ENCODE measurements around the gene KRT71.
A peak's percentile ranks its signal among the peaks of the same experiment; 100 is the strongest.

The KRT71 gene

GRCh38 chr12:52591521-52591920 lies 38.6 kb upstream of the KRT71 start:
- H3K4me3 ChIP-seq (ENCODE audit: low read depth, low read length): no peak overlapping the region
- no peak for TF ChIP-seq CTCF (IDR thresholded peaks at IDR 0.05; ENCODE audit: control insufficient read depth, extremely low read depth, insufficient read depth)
- DNase-seq (ENCODE audit: low read depth): no peak

DNA sequence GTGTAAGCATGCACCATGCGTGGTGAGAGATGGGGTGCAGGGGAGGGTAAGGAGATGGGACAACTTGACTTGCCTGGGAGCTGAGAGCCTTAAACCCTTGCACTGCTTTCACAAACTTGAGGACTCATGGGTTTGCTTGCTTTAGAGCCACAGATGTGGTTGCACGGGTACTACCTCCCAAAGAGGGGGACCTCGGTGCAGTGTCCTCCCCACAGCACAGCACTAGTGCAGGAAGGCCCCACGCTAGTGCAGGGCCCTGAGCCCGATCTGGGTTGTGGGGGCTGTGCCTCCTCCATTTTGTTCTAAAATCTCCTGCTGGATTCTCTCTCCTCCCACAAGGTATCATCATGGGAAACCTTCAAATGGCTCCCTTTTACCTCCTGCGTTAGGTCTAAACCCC lies 37.1 kb upstream of the KRT71 start:
- no peak overlapping the region for H3K4me3 ChIP-seq (ENCODE audit: low read depth, low read length)
- DNase-seq (ENCODE audit: low read depth): no peak
- no peak for TF ChIP-seq CTCF (IDR thresholded peaks at IDR 0.05; ENCODE audit: control insufficient read depth, extremely low read depth, insufficient read depth)

DNA sequence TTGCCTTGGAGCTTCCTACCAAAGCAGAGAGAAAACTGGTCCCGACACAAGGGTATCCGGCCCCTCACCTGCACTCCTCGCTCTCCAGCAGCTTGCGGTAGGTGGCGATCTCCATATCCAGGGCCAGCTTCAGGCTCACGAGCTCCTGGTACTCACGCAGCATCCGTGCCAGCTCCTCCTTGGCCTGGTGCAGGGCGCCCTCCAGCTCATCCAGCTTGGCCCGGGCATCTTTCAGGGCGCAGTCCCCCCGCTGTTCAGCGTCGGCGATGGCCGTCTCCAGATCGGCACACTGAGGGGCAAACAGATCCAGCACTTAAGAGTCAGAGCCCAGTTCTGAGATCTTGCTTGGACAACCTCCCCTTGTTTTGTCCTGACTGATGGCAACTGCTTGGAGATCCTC lies 34.6 kb upstream of the KRT71 start:
- no peak for DNase-seq (ENCODE audit: low read depth)
- no peak overlapping the region for H3K4me3 ChIP-seq (ENCODE audit: low read depth, low read length)
- TF ChIP-seq CTCF (IDR thresholded peaks at IDR 0.05; ENCODE audit: control insufficient read depth, extremely low read depth, insufficient read depth): no peak

DNA sequence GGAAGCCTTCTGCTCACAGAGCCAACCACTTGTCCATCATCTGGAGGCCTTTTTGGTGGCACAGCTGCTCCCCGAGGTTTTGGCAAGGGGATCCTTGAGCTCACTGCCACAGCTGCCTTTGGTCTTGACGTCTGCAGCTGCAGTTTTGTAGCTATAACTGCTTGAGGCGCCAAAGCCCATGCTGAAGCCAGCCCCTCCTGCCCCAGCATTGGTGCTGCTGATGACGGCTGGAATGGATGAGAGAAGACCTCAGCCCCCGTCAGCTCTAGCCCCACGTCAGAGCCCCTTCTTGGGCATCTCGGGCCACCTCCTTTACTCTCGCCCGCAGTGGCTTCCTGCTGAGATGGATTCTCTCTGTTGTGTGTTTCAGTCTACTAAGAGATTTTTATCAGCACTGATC lies 33.0 kb upstream of the KRT71 start:
- DNase-seq (ENCODE audit: low read depth): no peak
- no peak for TF ChIP-seq CTCF (IDR thresholded peaks at IDR 0.05; ENCODE audit: control insufficient read depth, extremely low read depth, insufficient read depth)

DNA sequence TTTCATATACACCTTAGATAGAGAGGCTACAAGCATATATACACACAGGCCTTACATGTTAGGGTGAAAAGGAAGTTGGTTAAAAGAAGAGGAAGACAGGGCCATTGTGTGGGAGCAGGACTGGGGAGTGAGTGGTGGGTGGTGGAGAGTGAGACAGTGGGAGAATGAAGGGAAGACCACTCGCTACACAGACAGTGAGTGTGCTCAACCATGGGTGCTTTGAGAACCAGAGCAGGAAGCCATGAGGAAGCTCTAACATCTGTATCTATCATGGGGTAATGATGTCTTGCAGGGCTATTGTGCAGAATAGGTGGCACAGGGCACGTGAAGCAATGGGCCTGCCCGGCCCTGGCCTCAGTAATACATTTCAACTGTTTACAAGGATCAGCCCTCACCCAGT lies 32.1 kb upstream of the KRT71 start:
- DNase-seq (ENCODE audit: low read depth): no peak
- H3K4me3 ChIP-seq (ENCODE audit: low read depth, low read length): no peak overlapping the region
- no peak for TF ChIP-seq CTCF (IDR thresholded peaks at IDR 0.05; ENCODE audit: control insufficient read depth, extremely low read depth, insufficient read depth)

More for the DNA sequence above, 33.0 kb upstream of the KRT71 start:
- no peak overlapping the region for H3K4me3 ChIP-seq (ENCODE audit: low read depth, low read length)

GRCh38 chr12:52584156-52584682 lies 31.3 kb upstream of the KRT71 start:
- TF ChIP-seq CTCF (IDR thresholded peaks at IDR 0.05; ENCODE audit: control insufficient read depth, extremely low read depth, insufficient read depth): no peak
- DNase-seq (ENCODE audit: low read depth): no peak
- H3K4me3 ChIP-seq (ENCODE audit: low read depth, low read length): no peak overlapping the region

GRCh38 chr12:52582971-52583456 lies 30.1 kb upstream of the KRT71 start:
- TF ChIP-seq CTCF (IDR thresholded peaks at IDR 0.05; ENCODE audit: control insufficient read depth, extremely low read depth, insufficient read depth): peak; percentile 94
- no peak overlapping the region for H3K4me3 ChIP-seq (ENCODE audit: low read depth, low read length)
- DNase-seq (ENCODE audit: low read depth): no peak

All from LNCaP clone FGC (cell line).